Epithelial cell of esophagus (primary cell): ENCODE data around the gene COL4A5.

Experiments used
- DNase-seq: peaks from one replicate; pipeline ENCODE4 v3.0.0; 2010; ENCODE audit warnings: low read depth
- H3K4me3 ChIP-seq: 2 replicates; pipeline ENCODE4 v1.5.1; 2011; ENCODE audit warnings: mild to moderate bottlenecking, low read length, control low read depth
- CTCF ChIP-seq: IDR thresholded peaks from 2 replicates; pipeline ENCODE4 v1.5.1; 2011; ENCODE audit warnings: low read depth, mild to moderate bottlenecking, low read length, control low read depth, inconsistent platforms; ENCODE audit not compliant: insufficient read depth; ENCODE audit errors: missing control alignments

COL4A5 gene

GRCh38 chrX:108435261-108435660, 4.4 kb upstream of the COL4A5 start:
- H3K4me3 ChIP-seq = peak overlapping the region; percentile 12
- TF ChIP-seq CTCF = no peak
- no peak for DNase-seq

- TF ChIP-seq CTCF = no peak
- H3K4me3 ChIP-seq = peak overlapping the region; percentile 81
- peak; percentile 26 for DNase-seq
These were observed 2.1 kb upstream of the COL4A5 start for GRCh38 chrX:108437349-108438109.

- DNase-seq = peak; percentile 68
- peak within 1 kb of the TSS; percentile 81 for H3K4me3 ChIP-seq
These were observed 1.5 kb upstream of the COL4A5 start, which contains the start of gene COL4A6 for GRCh38 chrX:108438110-108438623. Gene COL4A6, minus strand, starts transcription at chrX:108438422. Its CDS starts 226 bp downstream, at chrX:108438196.

GRCh38 chrX:108439961-108440696, 491 bp downstream of the COL4A5 start:
- H3K4me3 ChIP-seq = peak overlapping the region; percentile 81
- peak; percentile 30 for DNase-seq
- TF ChIP-seq CTCF = no peak

More at GRCh38 chrX:108438110-108438623, 1.5 kb upstream of the COL4A5 start, which contains the start of gene COL4A6:
- TF ChIP-seq CTCF = no peak

- peak overlapping the region; percentile 81 for H3K4me3 ChIP-seq
- no peak for DNase-seq
- no peak for TF ChIP-seq CTCF
These were observed 3.3 kb downstream of the COL4A5 start for GRCh38 chrX:108442901-108443464.

GRCh38 chrX:108447303-108447702, 7.7 kb downstream of the COL4A5 start:
- no peak overlapping the region for H3K4me3 ChIP-seq
- TF ChIP-seq CTCF = no peak
- peak; percentile 52 for DNase-seq
